ENCODE measurements around the gene SLC49A3. TPM values are rescaled to one million over a fixed set of nuclear protein-coding genes. Genes with fewer than 3 reads are reported as not detected.

The SLC49A3 gene
- total and polyA plus RNA-seq, 8 donors: 2.7 to 18.8 (median 10.4) TPM

DNA sequence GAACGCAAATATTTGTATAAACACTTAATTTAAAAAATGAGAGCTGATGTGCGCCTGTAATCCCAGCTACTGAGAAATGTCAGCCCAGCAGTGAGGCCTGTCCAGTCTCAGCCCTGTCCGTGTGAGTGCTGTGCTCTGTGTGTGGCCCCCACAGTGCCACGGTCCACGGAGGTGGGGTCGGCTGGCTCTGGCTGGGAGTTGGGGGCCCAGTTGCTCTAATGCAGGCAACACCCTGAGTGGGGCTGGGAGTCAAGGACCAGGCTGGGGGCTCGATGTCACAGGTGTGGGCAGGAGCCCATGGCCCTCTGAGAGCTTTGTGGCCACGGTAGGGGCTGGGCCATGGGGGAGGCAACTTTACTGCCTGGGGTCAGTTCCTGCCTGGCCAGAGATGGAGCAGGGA, 29.5 kb upstream of the SLC49A3 start:
- WGBS, 5 donors: 82 to 90% (median 88%) methylated on average over 5 to 8 of the region's 8 CpGs
- TF ChIP-seq POLR2A (IDR thresholded peaks at IDR 0.05) (no peak), EP300 (IDR thresholded peaks at IDR 0.05) (no peak), POLR2AphosphoS5 (IDR thresholded peaks at IDR 0.05) (no peak)
- TF ChIP-seq, protein P1, sequence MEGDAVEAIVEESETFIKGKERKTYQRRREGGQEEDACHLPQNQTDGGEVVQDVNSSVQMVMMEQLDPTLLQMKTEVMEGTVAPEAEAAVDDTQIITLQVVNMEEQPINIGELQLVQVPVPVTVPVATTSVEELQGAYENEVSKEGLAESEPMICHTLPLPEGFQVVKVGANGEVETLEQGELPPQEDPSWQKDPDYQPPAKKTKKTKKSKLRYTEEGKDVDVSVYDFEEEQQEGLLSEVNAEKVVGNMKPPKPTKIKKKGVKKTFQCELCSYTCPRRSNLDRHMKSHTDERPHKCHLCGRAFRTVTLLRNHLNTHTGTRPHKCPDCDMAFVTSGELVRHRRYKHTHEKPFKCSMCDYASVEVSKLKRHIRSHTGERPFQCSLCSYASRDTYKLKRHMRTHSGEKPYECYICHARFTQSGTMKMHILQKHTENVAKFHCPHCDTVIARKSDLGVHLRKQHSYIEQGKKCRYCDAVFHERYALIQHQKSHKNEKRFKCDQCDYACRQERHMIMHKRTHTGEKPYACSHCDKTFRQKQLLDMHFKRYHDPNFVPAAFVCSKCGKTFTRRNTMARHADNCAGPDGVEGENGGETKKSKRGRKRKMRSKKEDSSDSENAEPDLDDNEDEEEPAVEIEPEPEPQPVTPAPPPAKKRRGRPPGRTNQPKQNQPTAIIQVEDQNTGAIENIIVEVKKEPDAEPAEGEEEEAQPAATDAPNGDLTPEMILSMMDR (IDR thresholded peaks at IDR 0.05): no peak
- H3K9me3 ChIP-seq: no peaks in the 10 kb centered on the region
- H3K27ac ChIP-seq: no peak overlapping the region
- H3K27me3 ChIP-seq: no peaks in the 10 kb centered on the region
- H3K36me3 ChIP-seq: peaks cover 0 to 36% (median 28%) of the 10 kb centered on the region in 4 donors
- intact Hi-C loops (cut with DNase I; ENCODE audit: low total_unique reads): no loop called here
- no peak overlapping the region for H3K4me3 ChIP-seq
- no peak for DNase-seq
- H3K4me1 ChIP-seq: peaks cover 6 to 45% (median 20%) of the 10 kb centered on the region in 4 donors

DNA sequence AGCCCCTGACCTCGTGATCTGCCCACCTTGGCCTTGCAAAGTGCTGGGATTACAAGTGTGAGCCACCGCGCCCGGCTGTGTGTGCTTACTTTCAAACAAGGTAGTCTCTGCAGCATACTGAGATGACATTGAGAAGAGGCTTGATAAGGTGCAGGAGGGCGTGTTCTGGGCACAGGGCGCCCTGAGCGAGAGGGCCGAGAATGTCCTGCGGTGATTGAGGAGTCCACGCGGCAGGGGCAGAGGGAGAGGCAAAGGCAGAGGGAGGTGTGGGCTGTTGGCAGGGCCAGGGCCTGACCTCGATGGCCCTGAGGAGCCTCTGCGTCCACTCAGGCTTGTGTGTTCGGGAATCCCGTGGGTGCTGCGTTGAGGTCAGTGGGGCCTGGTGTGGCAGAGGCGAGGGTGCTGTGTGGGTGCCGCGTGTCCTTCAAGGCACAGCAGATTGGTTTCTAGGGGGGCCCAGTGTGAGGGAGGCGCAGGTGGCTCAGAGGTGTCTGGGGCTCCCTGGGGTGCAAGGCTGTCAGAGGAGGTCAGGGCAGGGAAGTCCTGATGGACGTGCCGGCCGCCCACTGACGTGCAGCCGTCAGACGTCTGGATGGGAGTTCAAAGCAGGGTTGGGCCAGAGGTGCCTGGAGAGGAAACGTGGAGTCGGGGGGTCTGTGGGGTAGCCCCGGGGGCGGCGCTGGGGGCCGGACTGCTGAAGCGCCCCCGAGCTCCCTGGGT, 28.8 kb upstream of the SLC49A3 start:
- DNase-seq: peak in 1 of 2 donors; percentile 36
- Histone ChIP-seq H3K9me3 (no peaks in the 10 kb centered on the region), H3K36me3 (peaks cover 0 to 29% (median 21%) of the 10 kb centered on the region in 4 donors), H3K4me3 (no peak overlapping the region), H3K27me3 (no peaks in the 10 kb centered on the region), H3K4me1 (peaks cover 5 to 51% (median 21%) of the 10 kb centered on the region in 4 donors), H3K27ac (no peak overlapping the region)
- WGBS, 5 donors: 71 to 81% (median 75%) methylated on average over 30 to 34 of the region's 34 CpGs
- intact Hi-C loops (cut with DNase I; ENCODE audit: low total_unique reads): no loop called here
- TF ChIP-seq, protein P1 (IDR thresholded peaks at IDR 0.05): no peak
- TF ChIP-seq EP300 (IDR thresholded peaks at IDR 0.05) (no peak), POLR2AphosphoS5 (IDR thresholded peaks at IDR 0.05) (no peak), POLR2A (IDR thresholded peaks at IDR 0.05) (no peak)

DNA sequence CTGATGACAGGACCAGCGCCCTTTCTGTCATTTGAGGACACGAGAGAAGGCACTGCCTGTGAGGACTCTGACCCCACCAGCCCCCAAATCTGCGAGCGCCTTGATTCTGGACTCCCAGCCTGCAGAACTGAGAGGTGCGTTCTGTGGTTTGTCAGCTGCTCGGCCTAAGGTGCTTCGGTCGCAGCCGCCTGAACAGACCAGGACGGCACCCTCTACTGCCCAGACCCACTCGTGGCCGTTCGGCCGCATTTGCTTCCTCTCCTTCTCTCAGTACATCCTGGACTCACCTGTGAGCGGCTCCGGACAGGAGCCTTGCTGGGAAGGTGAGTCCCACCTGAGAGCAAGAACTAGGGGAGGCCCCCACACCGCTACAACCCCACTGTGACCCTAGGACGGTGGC, 25.1 kb upstream of the SLC49A3 start:
- intact Hi-C loops (cut with DNase I; ENCODE audit: low total_unique reads): no loop called here
- H3K36me3 ChIP-seq: peaks cover 0 to 28% (median 12%) of the 10 kb centered on the region in 4 donors
- 81 to 94% (median 90%) methylated on average over 7 to 18 of the region's 18 CpGs for WGBS, 5 donors
- H3K27ac ChIP-seq: no peak overlapping the region
- no peaks in the 10 kb centered on the region for H3K9me3 ChIP-seq
- no peak overlapping the region for H3K4me3 ChIP-seq
- H3K27me3 ChIP-seq: no peaks in the 10 kb centered on the region
- peaks cover 0 to 57% (median 24%) of the 10 kb centered on the region in 4 donors for H3K4me1 ChIP-seq
- no peak for DNase-seq
- TF ChIP-seq POLR2AphosphoS5 (IDR thresholded peaks at IDR 0.05) (no peak), EP300 (IDR thresholded peaks at IDR 0.05) (no peak), POLR2A (IDR thresholded peaks at IDR 0.05) (no peak)
- TF ChIP-seq, protein P1 (IDR thresholded peaks at IDR 0.05): no peak

DNA sequence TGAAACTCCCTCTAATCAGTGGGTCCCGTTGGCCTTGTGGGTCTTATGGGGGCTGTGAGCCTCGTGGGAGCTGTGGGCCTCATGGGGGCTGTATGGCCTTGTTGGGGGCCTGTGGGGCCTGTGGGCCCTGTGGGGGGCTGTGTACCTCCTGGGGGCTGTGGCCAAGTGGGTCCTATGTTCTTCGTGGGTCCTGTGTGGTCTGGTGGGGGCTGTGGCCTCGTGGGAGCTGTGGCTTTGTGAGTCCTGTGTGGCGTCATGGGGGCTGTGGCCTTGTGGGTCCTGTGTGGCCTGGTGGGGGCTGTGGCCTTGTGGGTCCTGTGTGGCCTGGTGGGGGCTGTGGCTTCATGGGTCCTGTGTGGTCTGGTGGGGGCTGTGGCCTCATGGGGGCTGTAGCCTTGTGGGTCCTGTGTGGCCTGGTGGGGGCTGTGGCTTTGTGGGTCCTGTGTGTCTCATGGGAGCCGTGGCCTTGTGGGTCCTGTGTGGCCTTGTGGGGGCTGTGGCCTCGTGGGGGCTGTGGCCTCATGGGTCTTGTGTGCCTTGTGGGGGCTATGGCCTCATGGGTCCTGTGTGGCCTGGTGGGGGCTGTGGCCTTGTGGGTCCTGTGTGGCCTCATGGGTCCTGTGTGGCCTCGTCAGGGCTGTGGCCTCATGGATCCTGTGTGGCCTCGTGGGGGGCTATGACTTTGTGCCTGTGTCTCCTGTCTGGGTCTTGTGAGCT, 24.1 kb upstream of the SLC49A3 start:
- peaks cover 5 to 65% (median 32%) of the 10 kb centered on the region in 4 donors for H3K4me1 ChIP-seq
- intact Hi-C loops (cut with DNase I; ENCODE audit: low total_unique reads): no loop called here

More for the DNA sequence above, 24.1 kb upstream of the SLC49A3 start:
- H3K9me3 ChIP-seq: no peaks in the 10 kb centered on the region
- no peak for TF ChIP-seq POLR2AphosphoS5 (IDR thresholded peaks at IDR 0.05)
- TF ChIP-seq EP300 (IDR thresholded peaks at IDR 0.05): no peak
- TF ChIP-seq, protein P1 (IDR thresholded peaks at IDR 0.05): no peak
- no peak for TF ChIP-seq POLR2A (IDR thresholded peaks at IDR 0.05)
- peaks cover 0 to 28% (median 12%) of the 10 kb centered on the region in 4 donors for H3K36me3 ChIP-seq
- WGBS, 5 donors: 79 to 91% (median 83%) methylated on average over 8 to 9 of the region's 9 CpGs
- H3K4me3 ChIP-seq: no peak overlapping the region
- H3K27ac ChIP-seq: no peak overlapping the region
- no peak for DNase-seq
- H3K27me3 ChIP-seq: no peaks in the 10 kb centered on the region

Measured in stomach (tissue), 9 donors.